NCI-H146 treated with DMSO at 0.1 percent for 48 hours (cell line): ENCODE data around the gene SLC11A1.

Experiments used
- DNase-seq: peaks from one replicate; lab custom pipeline; 2025; ENCODE audit not compliant: unreplicated experiment; lab: John Stamatoyannopoulos, UW

The SLC11A1 gene

DNA sequence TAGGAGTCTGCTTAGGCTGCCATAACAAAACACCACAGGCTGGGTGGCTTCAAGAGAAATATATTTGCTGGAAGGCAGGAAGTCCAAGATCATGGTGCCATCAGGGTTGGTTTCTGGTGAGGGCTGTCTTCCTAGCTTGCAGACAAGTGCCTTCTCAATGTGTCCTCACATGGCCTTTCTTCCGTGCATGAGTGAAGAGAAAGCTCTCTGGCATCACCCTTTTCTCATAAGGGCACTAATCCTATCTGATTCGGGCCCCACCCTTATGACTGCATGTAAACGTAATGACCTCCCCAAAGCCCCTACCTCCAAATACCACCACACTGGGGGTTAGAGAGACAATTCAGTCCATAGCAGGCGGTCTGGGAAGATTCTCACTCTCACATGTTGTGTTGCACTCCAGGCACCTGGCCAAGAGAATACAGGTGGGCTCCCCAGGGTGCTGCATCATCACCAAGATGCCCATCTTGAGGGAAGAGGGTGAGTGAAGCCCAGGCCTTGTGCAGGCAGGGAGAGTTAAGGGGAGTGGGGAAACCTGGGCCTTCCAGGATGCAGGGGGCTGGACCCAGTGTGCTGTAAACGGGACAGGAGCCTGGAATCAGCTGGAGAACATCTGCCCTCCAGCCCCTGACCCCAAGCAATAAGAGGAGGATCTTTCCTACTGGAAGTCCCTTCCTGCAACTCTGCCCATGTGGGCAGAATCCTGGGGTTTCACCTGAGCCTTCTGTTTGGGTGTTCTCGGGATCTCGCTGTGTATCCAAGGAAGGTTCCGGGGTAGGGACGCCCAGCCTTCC lies 15.3 kb upstream of the SLC11A1 start:
- DNase-seq: no peak

DNA sequence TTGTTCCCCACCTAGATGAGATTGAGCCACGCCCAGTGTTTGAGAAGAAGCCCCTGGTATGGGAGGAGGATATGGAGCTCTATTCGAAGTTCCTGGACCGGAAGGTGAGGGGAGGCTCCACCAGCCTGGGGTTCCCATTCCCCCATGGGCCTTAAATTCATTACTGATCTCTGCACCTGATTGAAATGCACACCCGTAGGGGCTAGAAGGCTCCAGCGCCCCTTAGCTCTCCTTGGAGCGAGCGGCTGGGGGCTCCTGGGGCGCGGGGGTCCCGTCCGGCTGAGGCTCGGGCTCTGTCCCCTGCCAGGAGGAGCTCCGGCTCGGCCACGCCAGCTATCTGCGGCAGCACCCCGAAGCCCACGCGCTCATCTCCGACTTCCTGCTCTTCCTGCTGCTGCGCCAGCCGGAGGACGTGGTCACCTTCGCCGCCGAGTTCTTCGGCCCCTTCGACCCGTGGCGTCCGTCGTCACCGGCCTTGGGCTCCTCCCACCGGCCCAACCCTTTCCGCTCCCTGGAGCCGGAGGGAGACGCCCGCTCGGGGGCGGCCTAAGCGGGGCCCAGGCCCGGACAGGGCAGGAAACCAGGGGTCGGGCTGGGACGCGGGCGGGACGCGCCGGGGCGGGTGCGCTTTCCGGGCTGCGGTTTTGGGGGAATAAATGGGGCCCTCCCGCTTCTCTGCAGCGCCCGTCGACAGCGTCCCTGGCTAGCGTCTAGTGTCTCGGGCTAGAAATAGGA lies 14.5 kb upstream of the SLC11A1 start:
- DNase-seq: no peak

DNA sequence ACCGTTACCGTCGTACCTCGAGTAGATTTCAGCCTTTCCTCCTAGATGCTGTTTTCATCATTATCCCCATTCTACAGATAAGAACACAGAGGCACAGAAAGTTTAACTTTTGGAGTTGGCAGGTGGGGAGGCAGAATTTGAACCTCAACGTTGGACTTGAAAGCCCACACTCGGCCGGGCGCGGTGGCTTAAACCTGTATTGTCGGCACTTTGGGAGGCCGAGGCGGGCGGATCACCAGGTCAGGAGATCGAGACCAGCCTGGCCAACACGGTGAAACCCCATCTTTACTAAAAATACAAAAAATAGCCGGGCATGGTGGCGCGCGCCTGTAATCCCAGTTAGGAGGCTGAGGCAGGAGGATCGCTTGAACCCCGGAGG lies 13.9 kb upstream of the SLC11A1 start:
- no peak for DNase-seq

DNA sequence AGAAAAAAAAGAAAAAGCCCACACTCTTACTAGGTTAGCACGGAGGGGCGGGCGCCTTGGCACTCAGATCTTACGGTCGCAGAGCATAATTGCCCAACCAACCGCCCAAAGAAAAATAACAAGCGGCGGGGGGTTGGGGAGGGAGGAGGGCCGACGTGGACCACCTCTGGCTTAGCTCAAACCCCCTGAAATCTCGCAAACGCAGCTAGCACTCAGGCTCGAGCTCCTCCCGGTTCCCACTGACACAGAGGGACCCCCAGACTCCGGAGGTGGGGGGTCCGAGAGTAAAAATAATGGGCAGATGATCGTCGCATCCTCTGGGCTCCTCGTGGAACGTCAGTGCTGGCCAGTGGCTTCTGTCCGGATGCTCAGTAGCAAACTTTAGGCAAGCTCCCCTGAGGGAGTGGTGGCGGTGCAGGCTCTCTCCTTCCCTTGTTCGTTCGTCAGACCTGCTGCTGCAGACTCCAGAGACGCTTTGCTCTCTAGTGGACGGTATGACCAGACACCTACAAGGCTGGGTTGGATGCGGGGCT lies 13.4 kb upstream of the SLC11A1 start:
- DNase-seq: no peak

DNA sequence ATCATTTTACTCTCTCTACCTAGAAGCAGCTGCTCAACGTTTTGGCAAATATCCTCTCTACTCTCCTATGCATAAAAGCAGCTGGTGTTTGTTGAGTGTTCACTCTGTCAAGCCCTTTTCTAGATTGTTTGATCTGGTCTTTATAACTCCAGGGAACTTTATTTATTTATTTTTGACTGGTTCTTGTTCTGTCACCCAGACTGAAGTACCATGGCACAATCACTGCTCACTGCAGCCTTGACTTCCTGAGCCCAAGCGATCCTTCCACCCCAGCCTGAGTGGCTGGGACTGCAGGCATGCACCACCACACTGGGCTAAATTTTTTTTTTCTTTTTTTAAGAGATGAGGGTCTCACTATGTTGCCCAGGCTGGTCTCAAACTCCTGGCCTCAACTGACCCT lies 12.7 kb upstream of the SLC11A1 start:
- peak; percentile 5 for DNase-seq

DNA sequence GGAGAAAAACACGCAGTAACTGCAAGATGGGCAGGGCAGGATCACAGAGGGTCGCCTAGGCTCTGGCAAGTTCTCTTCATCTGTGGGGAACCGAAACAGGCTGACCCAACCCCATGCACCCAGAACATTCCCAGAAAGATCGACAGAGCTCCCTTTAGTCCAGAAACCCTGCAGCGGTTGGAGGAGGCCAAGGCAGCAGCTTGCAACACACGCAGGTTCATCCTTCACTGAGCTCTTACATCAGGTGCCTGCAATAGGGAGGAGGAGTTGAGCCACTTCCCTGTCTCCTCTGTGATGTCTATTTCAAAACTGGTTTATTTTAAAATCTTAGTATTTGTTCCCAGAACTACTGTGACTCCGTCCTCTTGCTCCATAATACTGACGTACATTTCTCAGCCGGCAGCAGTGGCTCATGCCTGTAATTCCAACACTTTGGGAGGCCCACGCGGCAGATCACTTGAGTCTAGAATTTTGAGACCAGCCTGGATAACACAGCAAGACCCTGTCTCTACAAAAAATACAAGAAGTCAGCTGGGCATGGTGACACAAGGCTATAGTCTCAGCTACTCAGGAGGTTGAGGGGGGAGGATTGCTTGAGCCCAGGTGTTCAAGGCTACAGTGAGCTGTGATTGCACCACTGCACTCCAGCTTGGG lies 11.5 kb upstream of the SLC11A1 start:
- no peak for DNase-seq

DNA sequence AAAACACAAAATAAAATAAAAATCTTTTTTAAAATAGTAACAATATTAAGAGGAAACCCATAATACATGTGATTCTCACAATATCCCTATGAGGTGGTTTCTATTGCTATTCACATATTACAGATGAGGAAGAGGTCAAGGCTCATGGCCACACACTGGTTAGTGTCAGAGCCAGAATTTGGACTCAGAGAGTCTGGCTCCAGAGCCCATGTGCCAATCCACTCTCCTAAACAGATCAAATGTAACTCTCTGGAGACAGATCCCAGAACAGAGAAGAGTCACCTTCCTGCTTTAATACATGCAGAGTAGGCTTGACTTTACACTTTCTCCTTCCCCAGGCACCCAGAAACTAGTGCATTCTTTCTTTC lies 10.1 kb upstream of the SLC11A1 start:
- DNase-seq: no peak

DNA sequence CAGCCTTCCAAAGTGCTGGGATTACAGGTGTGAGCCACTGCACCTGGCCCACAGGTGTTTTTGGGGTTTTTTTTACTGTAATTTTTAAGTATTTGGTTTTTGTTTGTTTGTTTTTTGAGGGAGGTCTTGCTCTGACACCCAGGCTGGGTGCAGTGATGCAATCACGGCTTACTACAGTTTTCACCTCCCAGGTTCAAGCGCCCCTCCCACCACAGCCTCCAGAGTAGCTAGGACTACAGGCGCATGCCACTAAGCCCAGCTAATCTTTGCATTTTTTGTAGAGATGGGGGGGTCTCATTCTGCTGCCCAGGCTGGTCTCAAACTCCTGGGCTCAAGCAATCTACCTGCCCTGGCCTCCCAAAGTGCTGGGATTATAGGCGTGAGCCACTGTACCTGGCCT lies 7.3 kb upstream of the SLC11A1 start:
- no peak for DNase-seq

DNA sequence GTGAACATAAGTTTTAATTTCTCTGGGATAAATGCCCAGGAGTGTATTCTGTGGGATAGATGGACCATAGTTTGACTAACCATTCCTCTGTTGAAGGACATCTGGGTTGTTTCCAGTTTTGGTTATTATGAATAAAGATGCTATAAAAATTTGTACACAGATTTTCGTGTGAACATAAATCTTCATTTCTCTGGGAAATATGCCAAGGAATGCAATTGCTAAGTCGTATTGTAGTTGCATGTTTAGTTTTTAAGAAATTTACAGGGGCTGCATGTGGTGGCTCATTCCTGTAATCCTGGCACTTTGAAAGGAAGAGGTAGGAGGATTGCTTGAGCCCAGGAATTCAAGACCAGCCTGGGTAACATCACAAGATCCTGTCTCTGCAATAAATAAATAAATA lies 6.9 kb upstream of the SLC11A1 start:
- no peak for DNase-seq

DNA sequence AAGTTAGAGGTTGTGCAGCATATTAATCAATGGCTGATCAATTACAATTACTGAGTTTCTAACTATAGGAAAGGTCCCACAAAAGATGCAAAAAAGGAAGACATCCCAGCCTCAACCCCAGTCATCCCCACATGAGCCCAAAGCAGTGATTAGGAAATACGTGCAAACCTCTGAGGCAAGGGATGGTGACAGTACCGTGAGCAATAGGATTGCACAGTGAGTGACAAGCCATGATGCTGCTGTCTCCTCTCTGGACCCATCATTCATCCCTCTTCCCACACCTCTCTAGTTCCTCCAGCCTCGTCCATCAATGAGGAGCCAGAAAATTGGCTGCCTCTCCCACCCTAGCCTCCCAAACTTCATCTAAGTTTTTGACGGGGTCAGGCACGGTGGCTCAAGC lies 4.0 kb upstream of the SLC11A1 start:
- DNase-seq: no peak

DNA sequence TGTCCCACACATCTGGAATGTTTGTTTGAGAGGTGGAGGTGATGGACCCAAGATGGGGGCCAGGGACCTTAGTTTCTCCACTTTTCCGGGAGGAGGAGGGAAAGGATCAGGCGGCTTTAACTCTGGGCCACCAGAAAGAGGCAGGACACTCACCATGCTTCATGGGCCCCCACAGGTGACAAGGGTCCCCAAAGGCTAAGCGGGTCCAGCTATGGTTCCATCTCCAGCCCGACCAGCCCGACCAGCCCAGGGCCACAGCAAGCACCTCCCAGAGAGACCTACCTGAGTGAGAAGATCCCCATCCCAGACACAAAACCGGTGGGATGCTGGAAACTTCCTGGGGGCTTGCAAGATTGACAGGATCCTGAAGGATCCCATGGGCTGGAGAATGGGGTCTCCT lies 712 bp downstream of the SLC11A1 start:
- no peak for DNase-seq

DNA sequence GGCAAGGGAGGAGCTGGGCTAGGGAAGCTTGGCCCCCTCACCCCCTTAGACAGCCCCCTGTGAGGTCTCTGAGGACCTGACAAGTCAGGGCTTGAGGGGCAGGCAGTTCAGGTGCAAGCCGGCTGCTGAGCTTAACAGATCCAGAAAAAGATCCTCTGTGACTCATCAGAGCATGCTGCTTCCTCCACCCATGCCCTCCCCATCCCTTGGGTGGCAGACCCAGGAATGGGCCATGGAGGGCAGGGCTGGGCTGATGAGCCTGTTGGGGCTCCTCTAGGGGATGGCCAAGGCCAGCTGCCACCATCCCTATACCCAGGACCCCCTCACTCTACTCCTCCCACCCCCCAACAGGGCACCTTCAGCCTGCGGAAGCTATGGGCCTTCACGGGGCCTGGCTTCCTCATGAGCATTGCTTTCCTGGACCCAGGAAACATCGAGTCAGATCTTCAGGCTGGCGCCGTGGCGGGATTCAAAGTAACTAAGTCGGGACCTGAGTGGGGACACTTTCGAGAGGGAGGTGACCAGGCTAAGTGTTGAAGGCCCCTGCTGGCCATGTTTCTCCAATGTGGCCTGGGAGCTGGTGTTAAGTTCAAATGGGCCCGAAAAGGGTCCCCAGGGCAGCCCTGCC lies 1.9 kb downstream of the SLC11A1 start:
- no peak for DNase-seq

DNA sequence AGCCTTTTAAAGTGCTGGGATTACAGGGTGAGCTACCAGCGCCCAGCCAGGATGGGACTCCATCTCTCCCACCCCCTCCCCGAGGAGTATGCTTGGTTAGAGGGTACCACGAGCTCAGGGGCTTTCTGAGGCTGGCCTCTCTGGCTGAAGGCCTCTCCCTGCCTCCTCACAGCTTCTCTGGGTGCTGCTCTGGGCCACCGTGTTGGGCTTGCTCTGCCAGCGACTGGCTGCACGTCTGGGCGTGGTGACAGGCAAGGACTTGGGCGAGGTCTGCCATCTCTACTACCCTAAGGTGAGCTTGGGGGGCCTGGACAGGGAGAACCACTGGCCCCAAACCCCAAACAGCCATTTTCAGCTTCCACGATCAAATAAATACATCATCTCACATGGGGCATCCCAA lies 2.9 kb downstream of the SLC11A1 start:
- DNase-seq: no peak

DNA sequence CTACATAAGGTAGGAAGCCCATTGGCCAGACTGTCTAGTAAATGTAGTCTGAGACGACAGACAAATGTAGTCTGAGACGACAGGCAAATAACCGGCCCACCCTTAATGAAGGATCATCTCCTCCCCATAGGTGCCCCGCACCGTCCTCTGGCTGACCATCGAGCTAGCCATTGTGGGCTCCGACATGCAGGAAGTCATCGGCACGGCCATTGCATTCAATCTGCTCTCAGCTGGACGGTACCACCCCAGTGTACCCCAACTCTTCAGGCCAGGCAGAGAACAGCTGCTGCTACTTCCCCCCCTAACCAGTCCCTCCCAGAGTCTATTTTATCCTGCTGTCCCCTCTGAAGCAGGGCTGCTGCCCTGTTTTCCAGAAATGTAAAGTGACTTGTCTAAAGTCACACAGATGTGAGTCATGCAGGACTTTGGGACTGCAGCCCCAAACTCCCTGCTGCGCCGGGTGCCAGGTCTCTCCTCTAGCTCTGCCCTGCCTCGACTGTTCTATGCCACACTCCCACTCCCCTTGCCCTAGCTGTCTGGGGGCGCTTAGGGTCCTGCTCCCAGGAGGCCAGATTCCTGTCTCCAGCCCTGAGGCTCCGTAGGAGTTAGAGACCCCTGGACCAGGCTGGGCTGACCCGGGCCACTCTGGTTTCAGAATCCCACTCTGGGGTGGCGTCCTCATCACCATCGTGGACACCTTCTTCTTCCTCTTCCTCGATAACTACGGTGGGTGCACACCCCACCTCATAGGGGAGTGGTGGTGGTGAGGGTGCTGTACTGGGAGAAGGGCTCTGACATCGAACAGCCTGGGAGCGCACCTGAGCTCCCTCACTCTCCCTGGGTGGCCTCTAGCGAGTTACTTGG lies 4.7 kb downstream of the SLC11A1 start:
- no peak for DNase-seq

DNA sequence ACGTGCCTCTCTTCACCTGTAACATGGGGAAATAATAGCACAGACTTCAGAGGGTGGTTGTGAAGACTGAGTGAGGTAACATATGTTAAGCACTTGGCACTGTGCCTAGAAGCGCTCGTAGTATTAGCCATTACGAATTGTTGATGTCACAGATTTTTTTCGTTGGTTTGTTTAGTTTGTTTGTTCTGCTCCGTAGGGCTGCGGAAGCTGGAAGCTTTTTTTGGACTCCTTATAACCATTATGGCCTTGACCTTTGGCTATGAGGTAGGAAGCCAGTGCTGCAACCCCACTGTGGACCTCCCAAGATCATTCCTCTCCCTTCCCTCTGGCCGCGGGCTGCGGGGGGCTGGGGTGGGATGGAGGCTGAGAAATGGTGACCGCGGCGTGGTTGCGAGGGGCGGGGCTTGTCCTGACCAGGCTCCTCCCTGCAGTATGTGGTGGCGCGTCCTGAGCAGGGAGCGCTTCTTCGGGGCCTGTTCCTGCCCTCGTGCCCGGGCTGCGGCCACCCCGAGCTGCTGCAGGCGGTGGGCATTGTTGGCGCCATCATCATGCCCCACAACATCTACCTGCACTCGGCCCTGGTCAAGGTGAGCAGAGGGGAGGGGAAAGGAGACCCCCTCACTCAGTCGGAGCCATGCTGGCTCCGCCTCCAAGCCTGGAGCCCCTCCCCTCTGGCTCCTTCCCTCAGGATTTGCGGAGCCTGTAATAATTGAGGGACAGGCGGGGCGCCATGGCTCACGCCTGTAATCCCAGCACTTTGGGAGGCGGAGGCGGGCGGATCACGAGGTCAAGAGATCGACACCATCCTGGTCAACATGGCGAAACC lies 5.5 kb downstream of the SLC11A1 start:
- peak; percentile 69 for DNase-seq

DNA sequence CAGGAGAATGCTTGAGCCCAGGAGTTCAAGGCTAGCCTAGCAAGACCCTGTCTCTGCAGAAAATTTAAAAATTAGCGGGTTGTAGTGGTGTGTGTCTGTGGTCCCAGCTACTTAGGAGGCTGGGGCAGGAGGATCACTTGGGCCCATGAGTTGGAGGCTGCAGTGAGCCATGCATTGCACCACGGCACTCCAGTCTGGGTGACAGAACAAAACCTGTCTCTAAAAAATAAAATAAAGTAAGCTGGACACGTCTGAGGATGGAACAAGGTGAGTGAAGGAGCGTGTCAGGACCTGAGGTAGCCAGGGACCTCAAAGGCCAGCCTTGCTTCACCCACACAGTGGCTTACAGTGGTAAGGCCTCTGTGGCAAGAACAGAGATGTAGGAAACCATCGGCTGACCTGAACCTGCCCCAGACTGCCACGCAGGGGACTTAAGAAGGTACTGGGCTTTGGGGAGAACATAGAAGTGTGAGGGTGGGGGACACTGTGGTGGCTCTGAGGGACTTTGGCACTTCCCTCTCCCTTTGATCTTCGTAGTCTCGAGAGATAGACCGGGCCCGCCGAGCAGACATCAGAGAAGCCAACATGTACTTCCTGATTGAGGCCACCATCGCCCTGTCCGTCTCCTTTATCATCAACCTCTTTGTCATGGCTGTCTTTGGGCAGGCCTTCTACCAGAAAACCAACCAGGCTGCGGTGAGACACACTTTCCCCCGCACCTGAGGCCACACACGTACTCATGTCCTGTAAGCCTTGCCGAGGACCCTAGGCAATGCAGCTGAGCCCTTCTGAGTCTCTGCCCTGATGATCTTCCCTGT lies 7.5 kb downstream of the SLC11A1 start:
- DNase-seq: no peak

DNA sequence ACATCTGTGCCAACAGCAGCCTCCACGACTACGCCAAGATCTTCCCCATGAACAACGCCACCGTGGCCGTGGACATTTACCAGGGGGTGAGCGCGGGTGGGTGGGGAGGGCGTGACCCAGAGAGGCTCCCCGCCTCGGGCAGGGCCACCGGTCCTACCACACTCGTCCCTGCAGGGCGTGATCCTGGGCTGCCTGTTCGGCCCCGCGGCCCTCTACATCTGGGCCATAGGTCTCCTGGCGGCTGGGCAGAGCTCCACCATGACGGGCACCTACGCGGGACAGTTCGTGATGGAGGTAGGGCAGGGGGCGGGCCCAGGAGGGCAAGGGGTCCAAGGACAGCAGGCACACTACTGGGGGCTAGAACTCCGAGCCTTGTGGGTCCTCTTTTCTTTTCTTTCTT lies 9.1 kb downstream of the SLC11A1 start:
- no peak for DNase-seq

DNA sequence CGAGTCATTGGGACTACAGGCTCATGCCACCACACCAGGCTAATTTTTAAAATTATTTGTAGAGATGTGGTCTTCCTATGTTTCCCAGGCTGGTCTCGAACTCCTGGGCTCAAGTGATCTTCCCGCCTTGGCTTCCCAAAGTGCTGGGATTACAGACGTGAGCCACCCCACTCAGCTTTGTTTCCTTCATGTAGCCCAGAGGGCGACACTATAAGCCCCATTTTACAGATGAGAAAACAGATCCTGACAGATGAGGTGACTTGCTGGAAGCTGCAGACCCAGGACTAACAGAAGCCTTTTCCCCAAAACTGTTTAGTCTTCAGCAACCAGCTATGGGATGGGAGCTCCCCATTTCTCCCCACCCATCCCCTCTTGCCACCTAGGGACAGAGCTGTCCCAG lies 10.4 kb downstream of the SLC11A1 start:
- DNase-seq: no peak

DNA sequence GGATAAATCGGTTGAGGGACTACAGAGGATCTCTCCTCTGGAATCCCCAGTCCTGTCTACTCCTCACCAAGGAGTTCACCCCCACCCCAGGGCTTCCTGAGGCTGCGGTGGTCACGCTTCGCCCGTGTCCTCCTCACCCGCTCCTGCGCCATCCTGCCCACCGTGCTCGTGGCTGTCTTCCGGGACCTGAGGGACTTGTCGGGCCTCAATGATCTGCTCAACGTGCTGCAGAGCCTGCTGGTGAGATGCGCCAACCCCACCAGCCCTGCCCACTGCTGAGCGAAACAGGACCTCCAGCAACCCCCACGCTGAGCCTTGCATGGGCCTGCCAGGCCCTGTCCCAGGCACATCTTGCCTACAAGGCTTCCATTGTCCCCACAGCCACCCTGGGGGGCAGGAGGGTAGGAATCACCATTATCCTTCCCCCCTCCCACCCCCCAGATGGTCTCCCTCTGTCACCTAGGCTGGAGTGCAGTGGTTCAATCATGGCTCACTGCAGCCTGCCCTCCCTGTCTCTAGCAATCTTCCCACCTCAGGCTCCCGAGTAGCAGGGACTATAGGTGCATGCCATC lies 10.9 kb downstream of the SLC11A1 start:
- no peak for DNase-seq
